OCI-M2 (cell line): ENCODE data around the gene LRCOL1.

Experiments
- DNase-seq: peaks from one replicate; lab custom pipeline; 2025; ENCODE audit not compliant: unreplicated experiment; lab: John Stamatoyannopoulos, UW

LRCOL1 gene

GRCh38 chr12:132637811-132638210 is 27.4 kb upstream of the LRCOL1 start:
- DNase-seq: no peak

- no peak for DNase-seq
These were observed 24.9 kb upstream of the LRCOL1 start for GRCh38 chr12:132635076-132635955.

- DNase-seq: no peak
These were observed 24.1 kb upstream of the LRCOL1 start for GRCh38 chr12:132634411-132634990.

- DNase-seq: no peak
These were observed 23.5 kb upstream of the LRCOL1 start for GRCh38 chr12:132633901-132634300.

- no peak for DNase-seq
These were observed 23.0 kb upstream of the LRCOL1 start for GRCh38 chr12:132633398-132633797.

GRCh38 chr12:132632521-132633228 is 22.3 kb upstream of the LRCOL1 start:
- DNase-seq: no peak

GRCh38 chr12:132631666-132632065 is 21.3 kb upstream of the LRCOL1 start:
- no peak for DNase-seq

GRCh38 chr12:132630672-132631071 is 20.3 kb upstream of the LRCOL1 start:
- DNase-seq: no peak

GRCh38 chr12:132629330-132629729 is 18.9 kb upstream of the LRCOL1 start:
- no peak for DNase-seq

GRCh38 chr12:132625731-132626430 is 15.5 kb upstream of the LRCOL1 start:
- no peak for DNase-seq

- DNase-seq: no peak
These were observed 14.7 kb upstream of the LRCOL1 start for GRCh38 chr12:132624910-132625630.

GRCh38 chr12:132624186-132624855 is 13.9 kb upstream of the LRCOL1 start:
- DNase-seq: no peak

GRCh38 chr12:132623072-132623869 is 12.9 kb upstream of the LRCOL1 start:
- no peak for DNase-seq

- no peak for DNase-seq
These were observed 12.2 kb upstream of the LRCOL1 start for GRCh38 chr12:132622437-132623071.

- no peak for DNase-seq
These were observed 11.5 kb upstream of the LRCOL1 start for GRCh38 chr12:132621657-132622435.

- no peak for DNase-seq
These were observed 10.7 kb upstream of the LRCOL1 start for GRCh38 chr12:132620899-132621656.
